PC-9 (cell line): ENCODE results near the gene CAMTA1.

Experiments
- EZH2 ChIP-seq: fragments of 200-600 bp; sonication (generic); IDR thresholded peaks from 2 replicates; pipeline ENCODE4 v1.8.0; 2017; ENCODE audit warnings: antibody characterized with exemption, low read depth
- TF ChIP-seq, protein P1 (sequence below): fragments of 200-600 bp; sonication (generic); conservative IDR thresholded peaks from 2 replicates; pipeline ENCODE4 v1.6.1; 2017; ENCODE audit warnings: mixed run types, antibody characterized with exemption, mild to moderate bottlenecking, moderate library complexity

DNA sequence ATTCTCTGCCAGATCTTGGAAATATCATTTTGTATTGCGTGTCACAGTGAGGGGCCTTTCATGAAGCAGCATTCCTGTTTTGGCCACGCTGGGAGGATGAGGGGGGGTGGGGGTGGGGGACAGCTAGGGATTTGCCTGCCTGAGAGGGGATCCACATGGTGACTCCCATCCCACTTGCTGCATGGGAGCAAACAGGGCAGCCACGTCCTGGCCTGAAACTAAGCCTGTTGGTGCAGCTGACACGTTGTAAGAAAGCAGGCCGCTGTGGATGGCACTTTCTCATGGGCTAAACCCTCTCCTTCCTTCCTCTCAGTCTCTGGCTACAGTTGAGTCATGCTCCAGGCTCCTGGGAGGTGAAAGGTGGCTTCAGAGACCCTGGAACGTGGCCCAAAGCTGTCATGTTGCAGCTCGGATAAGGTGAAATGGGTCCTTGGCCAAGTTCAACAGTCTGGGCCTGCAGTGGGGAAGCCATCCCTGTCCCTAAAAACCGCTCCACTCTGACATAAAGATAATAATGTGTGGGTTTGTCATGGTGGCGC lies 639.2 kb downstream of the CAMTA1 start:
- TF ChIP-seq, protein P1, sequence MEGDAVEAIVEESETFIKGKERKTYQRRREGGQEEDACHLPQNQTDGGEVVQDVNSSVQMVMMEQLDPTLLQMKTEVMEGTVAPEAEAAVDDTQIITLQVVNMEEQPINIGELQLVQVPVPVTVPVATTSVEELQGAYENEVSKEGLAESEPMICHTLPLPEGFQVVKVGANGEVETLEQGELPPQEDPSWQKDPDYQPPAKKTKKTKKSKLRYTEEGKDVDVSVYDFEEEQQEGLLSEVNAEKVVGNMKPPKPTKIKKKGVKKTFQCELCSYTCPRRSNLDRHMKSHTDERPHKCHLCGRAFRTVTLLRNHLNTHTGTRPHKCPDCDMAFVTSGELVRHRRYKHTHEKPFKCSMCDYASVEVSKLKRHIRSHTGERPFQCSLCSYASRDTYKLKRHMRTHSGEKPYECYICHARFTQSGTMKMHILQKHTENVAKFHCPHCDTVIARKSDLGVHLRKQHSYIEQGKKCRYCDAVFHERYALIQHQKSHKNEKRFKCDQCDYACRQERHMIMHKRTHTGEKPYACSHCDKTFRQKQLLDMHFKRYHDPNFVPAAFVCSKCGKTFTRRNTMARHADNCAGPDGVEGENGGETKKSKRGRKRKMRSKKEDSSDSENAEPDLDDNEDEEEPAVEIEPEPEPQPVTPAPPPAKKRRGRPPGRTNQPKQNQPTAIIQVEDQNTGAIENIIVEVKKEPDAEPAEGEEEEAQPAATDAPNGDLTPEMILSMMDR = no peak
- no peak for TF ChIP-seq EZH2
